ENCODE measurements around the gene CLBA1. TPM values are rescaled to one million over a fixed set of nuclear protein-coding genes. Genes with fewer than 3 reads are reported as not detected.

The CLBA1 gene
- total RNA-seq, 1 experiment from 2014 or later = 14.3 TPM

DNA sequence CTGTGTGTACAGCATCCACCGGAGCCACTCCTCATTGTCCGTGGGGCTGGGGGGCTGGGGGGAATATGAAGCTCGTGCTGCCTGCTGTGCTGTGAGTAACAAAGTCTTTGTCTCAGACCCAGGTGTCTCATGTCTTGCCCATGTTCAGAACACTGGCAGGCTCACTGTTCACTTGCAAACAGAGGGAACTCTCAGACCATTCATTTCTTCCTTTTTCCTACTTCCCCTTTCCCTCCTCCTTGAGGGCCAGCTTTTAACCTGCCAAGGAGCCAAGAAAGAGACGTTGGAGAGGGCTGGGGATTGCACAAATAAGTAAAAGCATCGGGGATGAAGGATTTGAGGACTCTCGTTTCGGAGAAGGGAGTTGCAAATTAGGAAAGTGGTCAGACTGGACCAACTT is 58.1 kb downstream of the CLBA1 start:
- TF ChIP-seq, protein P1, sequence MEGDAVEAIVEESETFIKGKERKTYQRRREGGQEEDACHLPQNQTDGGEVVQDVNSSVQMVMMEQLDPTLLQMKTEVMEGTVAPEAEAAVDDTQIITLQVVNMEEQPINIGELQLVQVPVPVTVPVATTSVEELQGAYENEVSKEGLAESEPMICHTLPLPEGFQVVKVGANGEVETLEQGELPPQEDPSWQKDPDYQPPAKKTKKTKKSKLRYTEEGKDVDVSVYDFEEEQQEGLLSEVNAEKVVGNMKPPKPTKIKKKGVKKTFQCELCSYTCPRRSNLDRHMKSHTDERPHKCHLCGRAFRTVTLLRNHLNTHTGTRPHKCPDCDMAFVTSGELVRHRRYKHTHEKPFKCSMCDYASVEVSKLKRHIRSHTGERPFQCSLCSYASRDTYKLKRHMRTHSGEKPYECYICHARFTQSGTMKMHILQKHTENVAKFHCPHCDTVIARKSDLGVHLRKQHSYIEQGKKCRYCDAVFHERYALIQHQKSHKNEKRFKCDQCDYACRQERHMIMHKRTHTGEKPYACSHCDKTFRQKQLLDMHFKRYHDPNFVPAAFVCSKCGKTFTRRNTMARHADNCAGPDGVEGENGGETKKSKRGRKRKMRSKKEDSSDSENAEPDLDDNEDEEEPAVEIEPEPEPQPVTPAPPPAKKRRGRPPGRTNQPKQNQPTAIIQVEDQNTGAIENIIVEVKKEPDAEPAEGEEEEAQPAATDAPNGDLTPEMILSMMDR (conservative IDR thresholded peaks at IDR 0.05; ENCODE audit: low read depth, low read length) = no peak
- no peak for TF ChIP-seq EZH2 (IDR thresholded peaks at IDR 0.05; ENCODE audit: borderline replicate concordance, low read depth, low read length, poor library complexity, severe bottlenecking)
- CTCF ChIA-PET = interaction anchor here (0.5 kb wide), 1 partner anchor 30 kb away, joined by 4 read pairs; no protein-coding TSS in a partner anchor
- BruUV-seq (replicated peaks) = no TSS peak
- POLR2A ChIA-PET (ENCODE audit: low non-redundant PET) = no interaction called here
- H3K4me3 ChIP-seq (ENCODE audit: low read depth, low read length, poor library complexity, severe bottlenecking) = no peak overlapping the region
- no peak for DNase-seq (ENCODE audit: low spot score)
- H3K27ac ChIP-seq (ENCODE audit: low read depth, low read length, poor library complexity, severe bottlenecking) = no peak overlapping the region
- no peaks in the 10 kb centered on the region for H3K27me3 ChIP-seq (replicated peaks; ENCODE audit: insufficient read depth, low read depth, low read length, poor library complexity)
- no peaks in the 10 kb centered on the region for H3K36me3 ChIP-seq (ENCODE audit: insufficient read depth, low read length, poor library complexity, severe bottlenecking)
- intact Hi-C loops (cut with micrococcal nuclease; ENCODE audit: unreplicated experiment) = loop anchor here (2.0 kb wide), 1 partner anchor 147 kb away; no protein-coding TSS in a partner anchor
- no peaks in the 10 kb centered on the region for H3K4me1 ChIP-seq (ENCODE audit: insufficient read depth, low read length, poor library complexity, severe bottlenecking)
- H3K9me3 ChIP-seq (ENCODE audit: low read depth, low read length, poor library complexity, severe bottlenecking) = no peaks in the 10 kb centered on the region

Other genes with a start within 250 kb of the CLBA1 start
- 79.6 and 83.0 TPM in 2 replicates for gene SIVA1, start 232.6 kb upstream of the CLBA1 start, total RNA-seq (2021)
- 123 and 142 TPM in 2 replicates for gene AKT1, start 190.0 kb upstream of the CLBA1 start, total RNA-seq (2021)
- 1.4 and 2.1 TPM in 2 replicates for gene ZBTB42, start 184.7 kb upstream of the CLBA1 start, total RNA-seq (2021)
- 20.8 and 22.6 TPM in 2 replicates for gene CEP170B, start 120.5 kb upstream of the CLBA1 start, total RNA-seq (2021)
- gene PLD4, start 60.9 kb upstream of the CLBA1 start, total RNA-seq (2021) = not detected in 2 replicates
- 0.56 and 0.59 TPM in 2 replicates for gene AHNAK2, start 7.4 kb upstream of the CLBA1 start, total RNA-seq (2021)
- 49.7 and 51.1 TPM in 2 replicates for gene CDCA4, start 35.3 kb downstream of the CLBA1 start, total RNA-seq (2021)
- gene GPR132, start 79.6 kb downstream of the CLBA1 start, total RNA-seq (2021) = not detected in 2 replicates
- 14.3 and 17.3 TPM in 2 replicates for gene JAG2, start 183.0 kb downstream of the CLBA1 start, total RNA-seq (2021)
- gene NUDT14, start 195.5 kb downstream of the CLBA1 start, total RNA-seq (2021) = 30.8 and 40.5 TPM in 2 replicates

Data from A673 (cell line).